NB4 (cell line): ENCODE results near the gene VAV2.
A peak's percentile ranks its signal among the peaks of the same experiment; 100 is the strongest.

ENCODE experiments used
- DNase-seq: peaks from one replicate; pipeline ENCODE4 v3.0.0; 2010; ENCODE audit warnings: low read depth
- H3K4me3 ChIP-seq: one replicate; pipeline ENCODE4 v1.5.1; 2011; ENCODE audit warnings: mild to moderate bottlenecking, low read depth, low read length, moderate library complexity
- CTCF ChIP-seq: IDR thresholded peaks from one replicate; pipeline ENCODE4 v1.5.1; 2012; ENCODE audit warnings: low read depth, low read length
- MAX ChIP-seq: IDR thresholded peaks from 2 replicates; pipeline ENCODE4 v1.6.1; 2011; ENCODE audit warnings: low read depth, low read length
- MYC ChIP-seq: IDR thresholded peaks from 2 replicates; pipeline ENCODE4 v1.6.1; 2011; ENCODE audit warnings: low read depth, low read length
- POLR2A ChIP-seq: IDR thresholded peaks from 2 replicates; pipeline ENCODE4 v1.6.1; 2011; ENCODE audit warnings: mild to moderate bottlenecking; ENCODE audit not compliant: insufficient read length; ENCODE audit errors: extremely low read depth

VAV2 gene

GRCh38 chr9:133841167-133841812 lies 150.8 kb downstream of the VAV2 start:
- H3K4me3 ChIP-seq: no peak overlapping the region
- no peak for TF ChIP-seq MYC
- no peak for DNase-seq

- DNase-seq: peak; percentile 38
- TF ChIP-seq MAX: no peak
- no peak for TF ChIP-seq MYC
- TF ChIP-seq POLR2A: no peak
- TF ChIP-seq CTCF: no peak
- H3K4me3 ChIP-seq: no peak overlapping the region
Measured at GRCh38 chr9:133839822-133840329, 152.2 kb downstream of the VAV2 start.

- no peak for TF ChIP-seq MYC
- TF ChIP-seq CTCF: no peak
- no peak for TF ChIP-seq MAX
- TF ChIP-seq POLR2A: no peak
- H3K4me3 ChIP-seq: no peak overlapping the region
- no peak for DNase-seq
Measured at GRCh38 chr9:133838859-133839507, 153.1 kb downstream of the VAV2 start.

GRCh38 chr9:133837627-133838597 lies 154.2 kb downstream of the VAV2 start:
- no peak for DNase-seq
- TF ChIP-seq MYC (no peak), POLR2A (no peak), CTCF (no peak), MAX (no peak)
- H3K4me3 ChIP-seq: no peak overlapping the region

GRCh38 chr9:133836818-133837217 lies 155.3 kb downstream of the VAV2 start:
- DNase-seq: no peak
- TF ChIP-seq MYC (no peak), CTCF (no peak), MAX (no peak), POLR2A (no peak)
- H3K4me3 ChIP-seq: no peak overlapping the region
